ENCODE measurements around the gene PRX. TPM values are rescaled to one million over a fixed set of nuclear protein-coding genes. Genes with fewer than 3 reads are reported as not detected.
A peak's percentile ranks its signal among the peaks of the same experiment; 100 is the strongest.

The PRX gene
- total and polyA plus RNA-seq, 9 of the 15 experiments (the other 6 are each of a cell fraction or from before 2014, with no cell fraction given), result 0.65 to 3.5 (median 1.7) TPM; not detected in 2

- peak overlapping the region; percentile 79 for H3K4me2 ChIP-seq (ENCODE audit: insufficient read depth, low read length)
- POLR2A ChIA-PET, result interaction anchor here (0.6 to 1.0 kb wide), 3 partner anchors 29 to 322 kb away, joined by 3 read pairs; no protein-coding TSS in a partner anchor
- no peaks in the 10 kb centered on the region for H3K27me3 ChIP-seq (ENCODE audit: control insufficient read depth in 2 of 2, insufficient read depth in 2 of 2, low read length in 2 of 2)
- no peak overlapping the region for H2AFZ ChIP-seq (ENCODE audit: low read depth, low read length)
- peak overlapping the region; percentile 5; the same call in 1 of the 3 replicates for H3K27ac ChIP-seq (ENCODE audit: extremely low read depth, low read depth, low read length)
- H3K9me3 ChIP-seq (replicated peaks; ENCODE audit: control insufficient read depth, insufficient read depth, low read depth, low read length), result no peaks in the 10 kb centered on the region
- H3K4me1 ChIP-seq (replicated peaks in 1 of 2; ENCODE audit: control insufficient read depth in 2 of 2, insufficient read depth in 2 of 2, low read length in 2 of 2), result peaks cover 52 to 58% of the 10 kb centered on the region in 2 experiments
- H3K9ac ChIP-seq (ENCODE audit: insufficient read depth in 1 of 2, low read depth in 2 of 2, low read length in 2 of 2), result peak overlapping the region in 1 of 2 experiments; percentile 89; a peak in 3 of 4 replicates
- H4K20me1 ChIP-seq (replicated peaks; ENCODE audit: control insufficient read depth, insufficient read depth, low read length), result peaks cover 9% of the 10 kb centered on the region; the same call in 1 of the 2 replicates
- WGBS (ENCODE audit: insufficient coverage, low coverage, missing lambda C conversion rate), result 56% methylated on average over 25 of the region's 27 CpGs
- H3K79me2 ChIP-seq (ENCODE audit: control insufficient read depth, insufficient read depth, low read length), result peaks cover 12% of the 10 kb centered on the region; the same call in 2 of the 3 replicates
- peaks cover 39% of the 10 kb centered on the region; the same call in 2 of the 3 replicates for H3K36me3 ChIP-seq (ENCODE audit: control insufficient read depth, insufficient read depth, low read length)
- no peak overlapping the region for H3K4me3 ChIP-seq
- H3K9me1 ChIP-seq (ENCODE audit: control insufficient read depth, insufficient read depth, low read length), result no peaks in the 10 kb centered on the region
- DNase-seq (ENCODE audit: extremely low read depth in 1 of 4, low spot score in 3 of 4), result peak; percentile 64 to 78 (median 72)
- CTCF ChIA-PET (ENCODE audit: low intra/inter-chr PET ratio), result no interaction called here
- FAIRE-seq, result peak; percentile 80
- peak; percentile 35 for ATAC-seq
- in situ Hi-C loops (cut with MboI), result no loop called here
- intact Hi-C loops (cut with micrococcal nuclease), result loop anchor here (10.0 kb wide), 1 partner anchor 222 kb away; no protein-coding TSS in a partner anchor
- BruUV-seq (replicated peaks), result no TSS peak
- TF ChIP-seq PTTG1 (tag; IDR thresholded peaks at IDR 0.05; ENCODE audit: low read depth) (no peak), SMAD2 (IDR thresholded peaks at IDR 0.05; ENCODE audit: low read depth, low read length) (no peak), CCNT2 (IDR thresholded peaks at IDR 0.05; ENCODE audit: borderline replicate concordance, extremely low read depth, insufficient read length, low read depth, low read length) (no peak), CREB1 (IDR thresholded peaks at IDR 0.05) (no peak), CREB1 (CRISPR knock-in tag; IDR thresholded peaks at IDR 0.05) (peak; percentile 24; the same call in 1 of the 2 replicates), ZFX (CRISPR knock-in tag; IDR thresholded peaks at IDR 0.05) (no peak), MTA3 (IDR thresholded peaks at IDR 0.05; ENCODE audit: borderline replicate concordance) (no peak), ZBTB2 (IDR thresholded peaks at IDR 0.05) (no peak), ARID1B (IDR thresholded peaks at IDR 0.05) (peak; percentile 21; the same call in 1 of the 2 replicates), ZNF717 (CRISPR knock-in tag; IDR thresholded peaks at IDR 0.05) (no peak), CBX5 (IDR thresholded peaks at IDR 0.05; ENCODE audit: borderline replicate concordance, low read depth) (no peak), FOS (IDR thresholded peaks at IDR 0.05; ENCODE audit: extremely low read depth, insufficient read length) (no peak), NFE2L1 (tag; IDR thresholded peaks at IDR 0.05; ENCODE audit: borderline replicate concordance, low read depth) (peak; percentile 58; the same call in 1 of the 2 replicates), PTBP1 (IDR thresholded peaks at IDR 0.05; ENCODE audit: low read depth, low read length) (no peak), FOXK1 (CRISPR knock-in tag; IDR thresholded peaks at IDR 0.05; ENCODE audit: borderline replicate concordance) (no peak), BMI1 (IDR thresholded peaks at IDR 0.05; ENCODE audit: low read length) (no peak), WHSC1 (IDR thresholded peaks at IDR 0.05; ENCODE audit: low read length) (no peak), NFYB (IDR thresholded peaks at IDR 0.05; ENCODE audit: extremely low read depth, insufficient read length) (no peak), MCM7 (IDR thresholded peaks at IDR 0.05) (no peak), PKNOX1 (IDR thresholded peaks at IDR 0.05) (peak; percentile 46)
Measured at GRCh38 chr19:40366697-40367561, 46.2 kb downstream of the PRX start.
